HG02884 (cell line): ENCODE results near the gene TMEM156.

Source experiments
- ATAC-seq: cut with Tn5 transposase; IDR thresholded peaks from one replicate; pipeline ENCODE4 v1.9.1; 2021; ENCODE audit warnings: mild to moderate bottlenecking, moderate library complexity; ENCODE audit not compliant: unreplicated experiment

The TMEM156 gene, protein sequence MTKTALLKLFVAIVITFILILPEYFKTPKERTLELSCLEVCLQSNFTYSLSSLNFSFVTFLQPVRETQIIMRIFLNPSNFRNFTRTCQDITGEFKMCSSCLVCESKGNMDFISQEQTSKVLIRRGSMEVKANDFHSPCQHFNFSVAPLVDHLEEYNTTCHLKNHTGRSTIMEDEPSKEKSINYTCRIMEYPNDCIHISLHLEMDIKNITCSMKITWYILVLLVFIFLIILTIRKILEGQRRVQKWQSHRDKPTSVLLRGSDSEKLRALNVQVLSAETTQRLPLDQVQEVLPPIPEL

DNA sequence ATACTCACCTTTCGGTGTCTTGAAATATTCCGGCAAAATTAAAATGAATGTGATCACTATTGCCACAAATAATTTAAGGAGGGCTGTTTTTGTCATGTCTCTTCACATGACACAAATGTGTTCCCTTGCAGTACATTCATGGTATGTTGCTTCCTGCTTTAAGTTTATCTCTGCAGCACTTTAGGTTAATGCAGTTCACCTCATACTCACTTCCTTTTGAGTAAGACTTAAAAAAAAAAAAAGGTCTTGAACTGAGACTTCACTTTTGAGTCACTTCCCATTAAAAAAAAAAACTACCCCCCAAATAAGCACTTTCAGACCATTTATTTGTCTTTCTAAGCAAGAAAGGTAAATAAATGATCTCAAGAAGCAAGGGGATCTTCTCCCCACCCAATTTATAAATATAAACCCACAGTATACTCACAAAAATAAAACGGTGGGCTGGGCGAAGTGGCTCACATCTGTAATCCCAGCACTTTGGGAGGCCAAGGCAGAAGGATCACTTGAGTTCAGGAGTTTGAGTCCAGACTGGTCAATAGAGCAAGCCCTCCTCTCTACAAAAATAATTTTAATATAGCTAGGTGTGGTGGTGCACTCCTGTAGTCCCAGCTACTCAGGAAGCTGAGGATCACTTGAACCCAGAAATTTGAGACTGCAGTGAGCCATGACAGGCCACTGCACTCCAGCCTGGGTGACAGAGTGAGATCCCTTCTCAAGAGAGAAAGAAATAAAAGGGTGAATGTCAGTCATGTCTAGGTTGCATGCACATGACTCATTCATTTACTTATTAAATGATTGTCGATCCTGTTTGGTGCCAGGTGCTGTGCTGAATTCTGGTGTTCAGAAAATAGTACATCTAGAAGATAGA, at the start of gene TMEM156:
Gene TMEM156 (minus strand): TSS at position 192 of the 868 bp plus-strand sequence. CDS start 96 bp downstream, at position 96.
- ATAC-seq, result peak; percentile 71

DNA sequence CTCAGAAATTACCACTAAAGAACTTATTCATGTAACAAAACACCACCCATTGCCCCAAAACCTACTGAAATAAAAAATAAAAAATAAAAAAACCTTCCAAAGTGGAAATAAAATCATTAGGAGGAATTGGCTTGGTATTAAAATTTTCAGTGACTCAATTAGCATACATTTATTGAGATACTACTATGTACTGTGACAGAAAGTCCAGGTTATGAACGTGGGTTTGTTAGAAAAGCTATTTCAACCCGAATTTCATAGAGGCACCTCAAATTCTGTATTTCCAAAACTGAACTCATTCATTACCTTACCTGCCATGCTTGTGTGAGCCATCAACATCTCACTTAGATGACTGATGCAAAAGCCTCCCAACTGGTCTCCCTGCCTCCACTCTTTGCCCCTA, 46.6 kb upstream of the TMEM156 start:
- ATAC-seq, result no peak

DNA sequence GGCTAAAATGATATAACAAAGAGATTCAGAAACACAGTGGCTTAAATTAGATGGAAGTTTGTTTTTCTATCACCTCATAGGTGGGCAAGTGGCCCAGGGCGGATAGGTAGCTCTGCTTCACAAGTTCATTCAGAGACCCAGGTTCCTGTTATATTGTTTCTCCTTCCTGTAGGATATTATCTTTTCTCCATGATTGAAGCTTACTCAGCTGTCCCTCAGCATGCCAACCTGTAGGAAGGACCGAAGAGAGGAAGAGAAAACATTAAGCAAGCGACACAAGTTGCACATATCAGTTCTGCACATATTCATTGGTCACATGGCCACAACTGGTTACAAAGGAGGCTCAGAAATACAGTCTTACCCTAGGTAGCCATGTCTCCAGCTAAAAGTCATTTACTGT, 36.7 kb upstream of the TMEM156 start:
- ATAC-seq, result no peak

DNA sequence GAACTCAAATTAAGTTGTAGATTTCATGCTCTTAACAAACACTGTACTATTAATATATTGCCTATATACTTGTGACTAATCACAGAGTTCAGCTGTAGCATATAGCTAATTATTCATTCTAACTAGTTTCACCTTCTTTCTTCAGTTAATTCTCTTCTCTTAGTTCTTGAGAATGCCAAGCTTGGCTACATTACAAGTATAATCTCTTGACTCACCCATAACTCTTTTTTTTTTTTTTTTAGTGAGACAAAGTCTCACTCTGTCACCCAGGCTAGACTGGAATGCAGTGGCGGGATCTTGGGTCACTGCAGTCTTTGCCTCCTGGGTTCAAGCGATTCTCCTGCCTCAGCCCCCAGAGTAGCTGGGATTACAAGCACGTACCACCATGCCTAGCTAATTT, 35.2 kb upstream of the TMEM156 start:
- no peak for ATAC-seq

DNA sequence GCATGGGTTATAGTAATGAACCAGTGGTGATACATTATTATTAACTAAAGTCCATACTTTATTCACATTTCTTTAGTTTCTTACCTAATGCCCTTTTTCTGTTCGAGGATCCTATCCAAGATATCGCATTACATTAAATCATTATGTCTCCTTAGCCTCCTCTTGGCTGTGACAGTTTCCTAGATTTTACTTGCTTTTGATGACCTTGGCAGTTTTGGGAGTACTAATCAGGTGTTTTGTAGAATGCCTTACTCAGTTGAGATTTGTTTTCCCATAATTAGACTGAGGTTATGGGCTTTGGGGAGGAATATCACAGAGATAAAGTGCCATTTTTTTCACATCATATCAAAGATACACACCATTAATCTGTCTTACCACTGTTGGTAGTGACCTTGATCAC, 34.8 kb upstream of the TMEM156 start:
- ATAC-seq, result no peak

DNA sequence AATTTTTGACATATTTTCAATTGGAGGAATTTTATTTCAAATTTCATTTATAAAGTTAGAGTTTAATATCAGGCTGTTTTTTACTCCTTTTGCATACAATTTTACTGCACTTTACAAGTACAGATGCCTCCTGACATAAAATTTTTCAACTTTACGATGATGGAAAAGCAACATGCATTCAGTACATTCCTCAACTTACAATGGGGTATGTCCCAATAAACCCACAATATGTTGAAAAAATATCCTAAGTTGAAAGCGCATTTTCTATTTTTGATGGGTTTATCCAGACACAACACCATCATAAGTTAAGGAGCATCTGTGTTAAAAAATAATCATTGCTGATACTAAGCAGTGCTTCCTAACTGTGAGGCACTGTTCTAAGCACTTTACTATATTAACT, 34.2 kb upstream of the TMEM156 start:
- ATAC-seq, result no peak

GRCh38 chr4:39063430-39063829, 31.2 kb upstream of the TMEM156 start:
- no peak for ATAC-seq

DNA sequence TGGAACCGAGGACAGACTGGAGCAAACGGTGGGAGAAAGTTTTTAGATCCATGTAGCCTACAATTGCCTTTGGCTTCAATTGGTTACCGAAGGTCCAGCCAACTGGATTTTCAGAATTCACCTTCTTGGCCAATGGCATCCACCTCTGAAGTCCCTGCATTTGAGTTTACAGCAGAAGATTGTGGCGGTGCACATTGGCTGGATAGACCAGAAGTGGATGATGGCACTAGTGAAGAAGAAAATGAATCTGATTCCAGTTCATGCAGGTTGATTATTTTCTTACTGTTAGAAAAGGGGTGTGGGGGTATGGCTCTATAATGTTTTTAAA, 30.5 kb upstream of the TMEM156 start:
- no peak for ATAC-seq

GRCh38 chr4:39062094-39062769, 30.0 kb upstream of the TMEM156 start, which contains the start of gene KLHL5:
Gene KLHL5 (plus strand): TSS chr4:39062232. CDS start chr4:39062653, 421 bp downstream.
- ATAC-seq, result no peak

GRCh38 chr4:39061457-39061856, 29.2 kb upstream of the TMEM156 start:
- no peak for ATAC-seq

DNA sequence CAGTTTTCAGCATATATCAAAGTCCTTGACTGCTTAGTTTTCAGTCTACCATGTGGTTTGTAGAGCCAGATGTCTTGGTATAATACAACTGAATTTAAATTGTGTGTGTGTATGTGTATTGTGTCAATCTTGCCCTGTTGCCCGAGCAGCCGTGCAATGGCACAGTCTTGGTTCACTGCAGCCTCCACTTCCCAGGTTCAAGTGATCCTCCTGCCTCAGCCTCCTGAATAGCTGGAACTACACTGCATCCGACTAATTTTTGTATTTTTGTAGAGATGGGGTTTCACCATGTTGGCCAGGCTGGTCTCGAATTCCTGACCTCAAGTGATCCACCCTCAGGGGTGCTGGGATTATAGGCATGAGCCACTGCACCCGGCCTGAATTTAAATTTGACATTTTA, 23.8 kb upstream of the TMEM156 start:
- no peak for ATAC-seq

- no peak for ATAC-seq
Observed at GRCh38 chr4:39054497-39054896, 22.3 kb upstream of the TMEM156 start.

- no peak for ATAC-seq
Observed at GRCh38 chr4:39053983-39054382, 21.8 kb upstream of the TMEM156 start.

DNA sequence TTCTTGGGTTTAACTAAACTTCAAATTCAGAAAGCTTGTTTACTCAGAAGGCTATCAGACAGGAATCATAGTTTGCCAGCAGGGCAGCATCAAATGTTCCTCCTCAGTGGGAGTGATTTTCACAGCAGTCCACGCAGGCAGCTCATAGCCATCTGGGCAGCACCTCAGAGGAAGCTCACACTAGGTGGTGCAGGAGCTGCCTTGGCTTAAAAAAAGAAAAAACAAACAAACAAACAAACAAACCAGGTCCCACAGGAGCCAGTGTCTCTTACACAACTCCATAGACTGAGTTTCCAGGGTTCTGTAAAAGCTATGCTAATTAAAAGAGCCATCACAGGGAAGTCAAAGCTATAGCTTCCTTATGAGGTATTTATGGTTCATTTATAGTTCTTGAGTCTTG, 19.3 kb upstream of the TMEM156 start:
- no peak for ATAC-seq

- ATAC-seq, result no peak
Observed at GRCh38 chr4:39050590-39050989, 18.4 kb upstream of the TMEM156 start.

- no peak for ATAC-seq
Observed at GRCh38 chr4:39048311-39048710, 16.1 kb upstream of the TMEM156 start.

- ATAC-seq, result no peak
Observed at GRCh38 chr4:39047681-39048080, 15.5 kb upstream of the TMEM156 start.

- ATAC-seq, result no peak
Observed at GRCh38 chr4:39046249-39046648, 14.0 kb upstream of the TMEM156 start.

GRCh38 chr4:39045827-39046221, 13.6 kb upstream of the TMEM156 start:
- ATAC-seq, result no peak

DNA sequence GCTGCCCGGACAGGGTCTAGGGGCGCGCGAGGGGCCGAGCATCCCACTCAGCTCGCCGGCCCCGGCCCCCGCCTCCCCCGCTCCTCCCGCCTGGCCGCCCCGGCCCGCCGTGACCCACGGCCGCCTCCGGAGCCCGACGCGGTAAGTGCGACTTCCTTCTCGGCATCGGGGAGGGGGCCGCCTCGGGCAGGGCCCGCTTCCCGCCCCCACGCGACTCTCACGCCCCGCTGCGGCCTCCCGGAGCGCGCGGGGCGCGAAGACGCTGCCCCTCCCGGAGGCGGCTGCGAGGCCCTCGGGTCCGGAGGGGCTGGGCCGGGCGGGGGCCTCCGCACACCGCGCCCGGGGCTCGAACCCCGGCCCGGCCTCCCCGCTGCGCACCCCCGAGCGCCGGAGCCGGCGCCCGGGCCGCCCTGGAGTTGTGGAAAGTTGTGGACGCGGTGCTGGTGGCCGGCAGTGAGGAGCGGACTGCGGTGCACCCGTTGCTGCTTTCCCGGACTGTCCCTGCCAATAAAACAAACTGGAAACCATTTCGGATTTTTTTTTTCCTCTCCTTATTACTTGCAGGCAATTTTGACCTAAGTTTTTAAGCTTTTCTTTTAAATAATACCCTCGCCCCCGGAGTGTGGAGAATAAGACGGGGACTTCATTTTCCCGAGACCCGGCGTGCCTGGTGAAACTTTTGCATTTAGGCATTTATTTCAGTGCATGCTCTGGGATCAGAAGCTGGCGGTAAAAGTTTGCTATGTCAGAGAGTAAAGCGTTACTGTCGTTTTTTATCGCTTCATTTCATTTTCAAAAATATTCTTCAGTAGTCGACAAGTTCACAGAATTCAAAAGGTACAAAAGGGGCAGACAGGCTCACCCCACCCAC, 13.0 kb upstream of the TMEM156 start:
- peak; percentile 2 for ATAC-seq
